ENCODE data around the gene MYL3. TPM values are rescaled to one million over a fixed set of nuclear protein-coding genes. Genes with fewer than 3 reads are reported as not detected.
A peak's percentile ranks its signal among the peaks of the same experiment; 100 is the strongest.

The MYL3 gene
- total RNA-seq, 1 donor from 2014 or later: 7,440 TPM

- intact Hi-C loops (cut with micrococcal nuclease): no loop called here
- no peak overlapping the region for H3K4me3 ChIP-seq
- H3K27ac ChIP-seq (replicated peaks): no peak overlapping the region
- no peaks in the 10 kb centered on the region for H3K9me3 ChIP-seq (replicated peaks)
- peaks cover 16% of the 10 kb centered on the region for H3K27me3 ChIP-seq (ENCODE audit: low read depth)
- H3K36me3 ChIP-seq: no peaks in the 10 kb centered on the region
- DNase-seq: no peak
- TF ChIP-seq CTCF (IDR thresholded peaks at IDR 0.05; ENCODE audit: borderline replicate concordance): no peak
- peaks cover 45% of the 10 kb centered on the region for H3K4me1 ChIP-seq
These were observed 24.8 kb upstream of the MYL3 start for GRCh38 chr3:46887980-46888494.

DNA sequence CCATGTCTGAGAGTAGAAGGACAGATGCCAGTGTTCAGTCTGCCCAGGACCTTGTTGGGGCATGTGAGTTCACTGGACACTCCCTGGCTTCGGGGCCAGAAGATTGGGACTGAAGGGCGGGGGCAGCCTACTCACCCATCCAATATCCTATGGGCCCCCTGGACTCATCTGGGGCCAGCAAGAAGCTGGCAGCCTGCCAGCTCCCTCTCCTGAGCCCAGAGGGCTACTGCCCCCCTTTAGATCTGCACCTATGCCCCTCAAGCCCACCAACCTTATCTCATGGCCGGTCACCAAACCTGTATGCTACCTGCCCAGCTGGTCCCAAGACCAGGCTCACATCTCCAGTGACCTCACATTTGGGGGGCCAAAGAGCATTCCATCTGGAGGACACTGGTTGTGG, 22.4 kb upstream of the MYL3 start:
- Histone ChIP-seq H3K4me1 (peaks cover 44% of the 10 kb centered on the region), H3K27me3 (ENCODE audit: low read depth) (peaks cover 41% of the 10 kb centered on the region)
- TF ChIP-seq CTCF (IDR thresholded peaks at IDR 0.05; ENCODE audit: borderline replicate concordance): no peak

GRCh38 chr3:46884929-46885328, 21.7 kb upstream of the MYL3 start:
- Histone ChIP-seq H3K4me1 (peaks cover 44% of the 10 kb centered on the region), H3K4me3 (peak overlapping the region; percentile 76), H3K27ac (replicated peaks) (no peak overlapping the region), H3K36me3 (no peaks in the 10 kb centered on the region), H3K27me3 (ENCODE audit: low read depth) (peaks cover 43% of the 10 kb centered on the region), H3K9me3 (replicated peaks) (no peaks in the 10 kb centered on the region)
- no peak for TF ChIP-seq CTCF (IDR thresholded peaks at IDR 0.05; ENCODE audit: borderline replicate concordance)
- intact Hi-C loops (cut with micrococcal nuclease): no loop called here
- DNase-seq: no peak

More for the DNA sequence above, 22.4 kb upstream of the MYL3 start:
- intact Hi-C loops (cut with micrococcal nuclease): no loop called here
- peak overlapping the region; percentile 76 for H3K4me3 ChIP-seq
- H3K9me3 ChIP-seq (replicated peaks): no peaks in the 10 kb centered on the region
- no peak for DNase-seq
- H3K27ac ChIP-seq (replicated peaks): no peak overlapping the region
- H3K36me3 ChIP-seq: no peaks in the 10 kb centered on the region

- Histone ChIP-seq H3K9me3 (replicated peaks) (no peaks in the 10 kb centered on the region), H3K27ac (replicated peaks) (peak overlapping the region; percentile 85), H3K27me3 (ENCODE audit: low read depth) (peaks cover 43% of the 10 kb centered on the region), H3K4me1 (peaks cover 44% of the 10 kb centered on the region), H3K36me3 (no peaks in the 10 kb centered on the region), H3K4me3 (peak overlapping the region; percentile 76)
- intact Hi-C loops (cut with micrococcal nuclease): no loop called here
- no peak for TF ChIP-seq CTCF (IDR thresholded peaks at IDR 0.05; ENCODE audit: borderline replicate concordance)
- DNase-seq: no peak
These were observed 21.2 kb upstream of the MYL3 start for GRCh38 chr3:46884427-46884826.

DNA sequence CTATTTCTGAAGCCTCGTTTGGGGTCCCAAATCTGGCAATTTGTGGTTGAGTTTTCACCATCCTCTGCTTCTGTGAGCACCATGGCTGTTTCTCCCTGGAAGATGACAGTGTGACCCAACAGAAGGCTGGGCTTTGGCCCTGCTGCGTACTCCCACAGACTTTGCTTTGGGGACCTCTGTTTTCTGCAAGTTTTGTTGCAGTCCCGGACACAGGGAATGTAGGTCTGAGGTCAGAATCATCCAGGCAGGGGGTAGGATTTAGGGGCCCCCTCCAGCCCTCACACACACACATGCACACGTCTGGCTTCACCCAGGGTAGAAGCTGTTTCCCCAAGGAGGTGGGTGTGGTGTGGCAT, 20.6 kb upstream of the MYL3 start:
- no peak for DNase-seq
- H3K4me3 ChIP-seq: peak overlapping the region; percentile 76
- peak overlapping the region; percentile 85 for H3K27ac ChIP-seq (replicated peaks)

More for the DNA sequence above, 20.6 kb upstream of the MYL3 start:
- peaks cover 43% of the 10 kb centered on the region for H3K27me3 ChIP-seq (ENCODE audit: low read depth)
- H3K9me3 ChIP-seq (replicated peaks): no peaks in the 10 kb centered on the region
- intact Hi-C loops (cut with micrococcal nuclease): no loop called here
- no peaks in the 10 kb centered on the region for H3K36me3 ChIP-seq
- no peak for TF ChIP-seq CTCF (IDR thresholded peaks at IDR 0.05; ENCODE audit: borderline replicate concordance)
- H3K4me1 ChIP-seq: peaks cover 42% of the 10 kb centered on the region

Measured in left ventricle myocardium inferior (tissue), 1 donor.